Retinal pigment epithelial cell (primary cell): ENCODE measurements around the gene FCF1.
A peak's percentile ranks its signal among the peaks of the same experiment; 100 is the strongest.

Experiments used
- DNase-seq: peaks from one replicate; pipeline ENCODE4 v3.0.0-alpha.2; 2010; ENCODE audit warnings: low read depth
- H3K4me3 ChIP-seq: 2 replicates; pipeline ENCODE4 v1.5.1; 2011; ENCODE audit warnings: mild to moderate bottlenecking, low read length, control low read depth, moderate library complexity
- TF ChIP-seq, protein P1 (sequence below): conservative IDR thresholded peaks from 2 replicates; pipeline ENCODE4 v1.5.1; 2011; ENCODE audit warnings: low read depth, low read length, control low read depth, inconsistent platforms

Gene FCF1

DNA sequence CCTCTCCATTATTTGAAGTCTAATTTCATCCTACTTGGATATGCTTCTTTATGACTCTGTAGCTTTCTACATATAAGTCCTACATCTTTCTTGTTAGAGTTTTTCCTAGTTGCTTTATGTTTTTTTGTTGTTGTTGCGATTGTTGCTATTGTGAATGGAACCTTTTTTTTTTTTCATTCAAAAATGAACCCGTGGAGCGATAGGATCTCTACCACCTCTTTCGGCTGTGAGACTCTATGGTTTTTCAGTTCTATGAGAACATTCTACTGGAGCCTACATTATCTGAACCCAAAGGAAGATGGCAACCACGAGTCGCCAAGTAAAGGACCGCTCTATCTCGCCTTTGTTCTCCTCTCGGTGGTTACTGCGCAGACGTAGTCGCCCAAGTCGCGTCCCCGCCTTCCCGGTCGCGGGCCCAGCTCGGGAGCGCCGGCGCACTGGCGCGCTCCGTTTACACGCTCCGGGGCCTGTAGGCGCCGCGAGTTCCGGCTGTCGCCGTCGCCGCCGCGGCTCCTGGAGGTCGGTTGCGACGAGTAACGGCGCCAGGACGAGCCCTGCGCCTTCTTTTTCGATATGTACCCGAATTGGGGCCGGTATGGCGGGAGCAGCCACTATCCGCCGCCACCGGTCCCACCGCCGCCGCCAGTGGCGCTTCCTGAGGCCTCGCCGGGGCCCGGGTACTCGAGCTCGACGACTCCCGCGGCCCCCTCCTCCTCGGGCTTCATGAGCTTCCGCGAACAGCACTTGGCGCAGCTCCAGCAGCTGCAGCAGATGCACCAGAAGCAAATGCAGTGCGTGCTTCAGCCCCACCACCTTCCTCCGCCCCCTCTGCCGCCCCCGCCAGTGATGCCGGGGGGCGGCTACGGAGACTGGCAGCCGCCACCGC, 50.2 kb downstream of the FCF1 start, which contains the start of gene YLPM1:
Gene YLPM1, plus strand, starts transcription at position 400 of the 886 bp plus-strand sequence. Its CDS starts 174 bp downstream, at position 574.
- TF ChIP-seq, protein P1, sequence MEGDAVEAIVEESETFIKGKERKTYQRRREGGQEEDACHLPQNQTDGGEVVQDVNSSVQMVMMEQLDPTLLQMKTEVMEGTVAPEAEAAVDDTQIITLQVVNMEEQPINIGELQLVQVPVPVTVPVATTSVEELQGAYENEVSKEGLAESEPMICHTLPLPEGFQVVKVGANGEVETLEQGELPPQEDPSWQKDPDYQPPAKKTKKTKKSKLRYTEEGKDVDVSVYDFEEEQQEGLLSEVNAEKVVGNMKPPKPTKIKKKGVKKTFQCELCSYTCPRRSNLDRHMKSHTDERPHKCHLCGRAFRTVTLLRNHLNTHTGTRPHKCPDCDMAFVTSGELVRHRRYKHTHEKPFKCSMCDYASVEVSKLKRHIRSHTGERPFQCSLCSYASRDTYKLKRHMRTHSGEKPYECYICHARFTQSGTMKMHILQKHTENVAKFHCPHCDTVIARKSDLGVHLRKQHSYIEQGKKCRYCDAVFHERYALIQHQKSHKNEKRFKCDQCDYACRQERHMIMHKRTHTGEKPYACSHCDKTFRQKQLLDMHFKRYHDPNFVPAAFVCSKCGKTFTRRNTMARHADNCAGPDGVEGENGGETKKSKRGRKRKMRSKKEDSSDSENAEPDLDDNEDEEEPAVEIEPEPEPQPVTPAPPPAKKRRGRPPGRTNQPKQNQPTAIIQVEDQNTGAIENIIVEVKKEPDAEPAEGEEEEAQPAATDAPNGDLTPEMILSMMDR, result peak; percentile 46
- H3K4me3 ChIP-seq, result peak within 1 kb of the TSS; percentile 78
- peak; percentile 97 for DNase-seq

DNA sequence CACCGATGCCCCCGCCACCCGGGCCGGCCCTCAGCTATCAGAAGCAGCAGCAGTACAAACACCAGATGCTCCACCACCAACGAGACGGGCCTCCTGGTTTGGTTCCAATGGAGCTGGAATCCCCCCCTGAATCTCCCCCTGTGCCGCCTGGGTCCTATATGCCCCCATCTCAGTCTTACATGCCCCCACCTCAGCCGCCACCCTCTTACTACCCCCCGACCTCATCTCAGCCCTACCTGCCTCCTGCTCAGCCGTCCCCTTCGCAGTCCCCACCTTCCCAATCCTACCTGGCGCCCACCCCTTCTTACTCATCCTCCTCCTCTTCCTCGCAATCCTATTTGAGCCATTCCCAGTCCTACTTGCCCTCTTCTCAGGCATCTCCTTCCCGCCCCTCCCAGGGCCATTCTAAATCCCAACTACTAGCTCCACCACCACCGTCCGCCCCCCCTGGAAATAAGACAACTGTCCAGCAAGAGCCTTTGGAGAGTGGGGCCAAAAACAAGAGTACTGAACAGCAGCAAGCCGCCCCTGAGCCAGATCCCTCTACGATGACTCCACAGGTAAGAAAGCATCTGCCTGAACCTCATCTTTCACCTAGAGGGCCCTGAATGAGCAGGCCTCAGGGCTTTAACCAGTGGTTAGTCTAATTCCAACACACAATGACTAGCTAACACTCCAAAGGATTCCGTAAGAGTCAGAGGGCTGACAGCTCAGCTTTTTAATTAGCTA, 51.0 kb downstream of the FCF1 start:
- H3K4me3 ChIP-seq, result peak overlapping the region; percentile 78
- TF ChIP-seq, protein P1, result no peak
- peak; percentile 9 for DNase-seq

DNA sequence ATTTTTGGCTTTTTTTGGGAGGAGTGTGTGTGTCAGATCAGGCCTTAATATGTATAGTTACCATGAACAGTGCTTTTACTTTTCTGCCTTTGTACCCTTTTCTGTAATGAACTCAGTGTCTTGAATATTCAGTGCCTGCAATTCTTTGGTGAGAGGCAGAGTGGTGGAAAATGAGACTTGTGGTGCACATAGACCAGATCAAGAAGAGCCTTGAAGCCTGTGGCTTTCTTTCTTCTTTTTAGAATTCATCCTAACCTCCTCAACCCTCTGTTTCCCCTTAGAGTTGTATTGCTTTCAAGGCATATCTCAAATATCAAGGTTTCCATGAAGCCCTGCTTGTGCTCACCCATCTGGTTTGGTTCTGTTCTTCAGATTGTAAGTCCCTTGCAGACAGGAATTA, 52.8 kb downstream of the FCF1 start:
- no peak for DNase-seq
- TF ChIP-seq, protein P1, result no peak
- H3K4me3 ChIP-seq, result peak overlapping the region; percentile 78

DNA sequence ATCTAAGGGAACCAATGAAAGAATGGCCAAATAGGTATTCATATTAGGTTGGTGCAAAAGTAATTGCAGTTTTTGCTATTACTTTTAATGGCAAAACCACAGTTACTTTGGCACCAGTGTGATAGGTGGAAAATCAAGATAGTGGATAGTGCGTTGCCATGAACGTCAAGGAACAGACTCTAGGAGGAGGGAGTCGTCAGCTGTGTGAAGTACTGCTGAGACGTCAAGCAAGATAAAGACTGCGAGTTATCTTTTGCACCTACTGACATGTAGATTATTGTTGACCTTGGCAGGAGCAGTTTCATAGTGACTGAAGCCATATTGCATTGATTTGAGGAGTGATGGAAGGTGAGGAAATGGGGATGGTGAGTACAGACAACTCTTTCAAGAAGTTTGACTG, 58.5 kb downstream of the FCF1 start:
- no peak for DNase-seq
- no peak overlapping the region for H3K4me3 ChIP-seq
- TF ChIP-seq, protein P1, result no peak

DNA sequence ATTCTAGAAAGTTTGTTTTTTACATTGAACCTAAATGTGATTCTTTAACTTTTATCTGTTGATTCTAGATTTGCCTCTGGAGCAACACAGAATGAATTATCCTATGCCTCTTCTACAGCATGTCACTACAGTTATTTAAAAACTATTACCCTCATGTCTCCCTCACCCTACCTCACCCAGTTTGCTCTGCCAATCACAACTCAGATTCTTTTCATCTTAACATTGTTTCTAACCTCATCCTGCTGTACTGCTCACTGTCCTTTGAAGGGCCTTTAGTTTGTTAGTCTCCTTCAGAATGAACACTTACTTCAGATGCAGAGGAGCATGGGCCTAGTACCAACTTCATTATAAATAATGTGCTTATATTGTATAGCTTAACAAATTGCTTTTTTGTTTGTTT, 71.7 kb downstream of the FCF1 start:
- no peak overlapping the region for H3K4me3 ChIP-seq
- no peak for DNase-seq
- TF ChIP-seq, protein P1, result no peak

DNA sequence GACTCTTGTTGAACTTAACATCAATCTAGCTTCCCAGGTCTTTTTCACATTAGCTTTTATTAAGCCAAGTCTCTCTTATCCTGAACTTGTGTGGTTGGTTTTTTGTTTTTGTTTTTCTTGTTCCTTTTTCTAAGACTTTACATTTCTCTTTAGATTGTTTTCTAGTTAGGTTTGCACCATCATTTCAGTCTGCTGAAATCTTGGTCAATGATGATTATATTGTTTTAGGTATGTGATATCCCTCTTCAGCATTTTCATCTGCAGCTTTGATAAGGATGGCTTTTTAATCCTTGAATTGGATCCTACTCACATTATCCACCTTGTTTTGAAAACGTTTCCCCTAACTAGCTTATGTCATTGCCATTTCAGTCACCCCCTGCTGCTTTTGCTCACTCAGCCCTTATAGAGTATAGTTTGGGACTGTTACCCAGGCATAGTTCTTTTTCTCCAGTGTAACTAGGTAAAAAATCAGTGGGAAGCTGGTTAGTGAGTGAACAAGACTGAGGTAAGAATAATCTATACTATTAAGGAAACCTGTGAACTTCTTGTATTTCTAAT, 72.2 kb downstream of the FCF1 start:
- no peak overlapping the region for H3K4me3 ChIP-seq

More for the DNA sequence above, 72.2 kb downstream of the FCF1 start:
- DNase-seq, result no peak
- TF ChIP-seq, protein P1, result no peak
